HG03060 (cell line): ENCODE measurements around the gene PAQR6.

Experiments
- ATAC-seq: cut with Tn5 transposase; IDR thresholded peaks from one replicate; pipeline ENCODE4 v1.9.1; 2021; ENCODE audit warnings: low read depth, moderate number of reproducible peaks; ENCODE audit not compliant: unreplicated experiment

PAQR6 gene

DNA sequence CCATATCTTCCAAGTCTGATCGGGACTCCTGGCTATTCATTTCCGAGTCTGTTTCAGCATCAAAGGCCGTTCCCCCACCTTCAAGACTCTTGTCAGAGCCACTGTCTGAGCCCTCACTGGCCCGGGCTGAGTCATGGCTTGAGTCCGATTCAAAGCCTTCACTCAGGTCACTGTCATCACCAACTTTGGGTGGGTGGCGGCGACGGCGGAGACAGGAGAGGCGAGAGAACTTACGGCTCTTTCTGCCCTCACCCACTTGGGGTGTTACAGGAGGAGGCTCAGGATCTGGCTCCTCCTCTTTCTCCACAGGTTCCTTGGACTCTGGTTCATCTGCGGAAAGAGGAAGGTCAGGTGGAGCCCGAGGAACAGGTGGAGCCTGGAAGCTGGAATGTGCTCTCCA is 18.2 kb upstream of the PAQR6 start:
- no peak for ATAC-seq

DNA sequence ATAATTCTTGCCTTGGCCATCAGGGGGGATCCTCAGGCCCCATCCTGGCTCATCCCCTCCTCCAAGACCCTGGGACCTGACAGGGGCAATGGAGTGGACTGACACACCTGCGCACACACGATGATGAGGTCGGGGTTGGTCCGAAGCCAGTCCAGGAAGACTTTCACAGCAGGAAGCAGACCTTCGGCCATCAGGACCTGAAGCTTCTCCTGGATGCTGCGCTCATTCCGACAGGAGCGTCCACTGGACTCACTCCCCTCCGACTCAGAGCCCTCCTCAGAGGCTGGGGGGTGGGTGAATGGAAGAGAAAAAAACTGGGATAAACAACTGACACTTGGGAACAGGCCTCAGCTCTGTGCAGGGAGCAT is 15.4 kb upstream of the PAQR6 start:
- no peak for ATAC-seq

DNA sequence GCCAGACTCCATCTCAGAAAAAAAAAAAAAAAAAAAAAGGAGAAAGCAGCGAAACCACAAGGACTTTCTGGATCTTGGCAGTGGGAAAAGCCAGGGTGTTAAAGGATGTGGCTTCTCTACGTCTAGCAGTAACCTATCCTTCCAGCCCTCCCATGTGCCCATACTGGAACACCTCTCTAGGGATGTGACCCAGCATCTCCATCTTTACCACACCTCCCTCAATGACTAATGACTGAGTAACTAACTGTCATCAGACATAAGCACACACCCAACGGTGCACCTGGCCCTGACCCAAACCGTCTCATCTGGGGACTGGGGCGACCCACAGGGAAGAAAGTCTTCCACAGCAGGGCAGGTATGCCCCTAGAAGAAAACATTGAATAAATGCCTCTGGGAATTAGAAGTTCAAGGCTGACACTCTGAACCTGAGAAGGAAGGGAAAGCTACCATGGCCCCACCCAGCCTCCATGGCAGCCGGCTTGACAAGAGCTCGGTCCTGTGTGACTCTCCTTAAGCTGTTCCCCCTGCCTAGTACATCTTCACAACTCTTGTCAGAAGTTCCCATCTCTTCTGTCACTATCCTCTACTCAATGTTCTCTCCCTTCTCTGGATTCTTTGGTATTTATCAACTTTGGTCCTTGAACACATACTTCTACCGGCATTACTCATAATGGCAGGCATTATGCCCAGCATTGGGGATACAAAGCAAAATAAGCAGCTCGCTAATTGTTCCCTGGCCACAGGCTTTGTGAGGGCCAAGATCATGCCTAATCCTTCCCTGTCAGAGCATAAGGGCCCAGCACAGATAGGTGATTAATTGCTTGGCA is 14.8 kb upstream of the PAQR6 start:
- ATAC-seq = no peak

DNA sequence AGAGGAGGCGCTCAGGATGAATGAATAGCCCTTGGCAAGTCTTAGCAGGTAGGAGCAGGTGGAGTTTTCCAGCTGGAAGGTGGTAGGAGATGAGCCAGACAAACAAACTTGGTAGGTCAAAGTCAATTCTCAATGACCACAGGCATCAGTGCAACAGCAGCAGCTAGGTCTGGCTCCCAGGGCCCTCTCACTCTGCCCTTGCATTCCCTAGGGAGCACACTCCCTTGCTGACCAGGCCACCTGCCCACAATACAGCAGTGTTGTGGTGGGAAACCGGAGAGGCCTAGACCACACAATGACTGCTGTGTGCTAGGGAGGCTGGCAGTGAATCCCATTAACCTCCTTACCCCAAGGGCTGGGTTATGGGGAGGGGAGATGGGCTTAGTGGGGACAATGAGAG is 13.0 kb upstream of the PAQR6 start:
- no peak for ATAC-seq

DNA sequence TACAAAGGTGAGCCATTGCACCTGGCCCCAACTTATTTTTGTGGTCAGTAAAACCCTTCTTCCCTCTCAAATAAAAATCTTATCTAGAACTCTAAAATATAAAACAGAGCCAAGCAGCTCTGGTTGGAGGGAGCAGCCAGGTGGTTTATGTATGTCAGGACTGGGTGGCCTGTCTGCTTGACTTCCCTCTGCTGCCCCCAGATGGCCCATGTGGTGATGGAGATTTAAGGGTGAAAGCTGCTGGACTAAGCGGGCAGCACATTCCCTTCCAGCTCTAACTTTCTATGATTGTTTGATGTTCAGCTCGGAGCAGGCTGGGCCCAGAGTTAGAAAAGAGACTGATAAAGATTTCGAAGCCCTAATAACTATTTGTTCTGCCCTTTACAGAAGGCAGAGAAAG is 11.9 kb upstream of the PAQR6 start:
- no peak for ATAC-seq

DNA sequence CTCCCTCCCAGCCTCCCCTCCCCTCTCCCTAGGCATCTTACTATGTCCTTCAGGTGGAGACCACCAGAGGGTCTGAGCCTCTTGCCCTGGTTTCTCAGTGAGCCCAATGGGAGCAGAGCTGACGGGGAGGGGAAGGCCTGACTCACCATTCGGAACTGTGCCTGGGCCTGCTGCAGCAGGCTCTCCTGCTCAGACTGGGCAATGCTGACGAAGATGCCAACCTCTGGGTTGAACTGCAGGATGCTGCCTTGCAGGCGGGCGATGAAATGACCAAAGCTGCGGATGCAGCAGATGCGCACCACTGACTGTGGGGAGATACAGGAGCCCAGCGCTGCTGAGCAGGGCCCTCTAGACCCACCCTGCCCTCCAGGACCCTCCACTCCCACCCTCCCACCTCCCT is 11.0 kb upstream of the PAQR6 start:
- ATAC-seq = no peak

DNA sequence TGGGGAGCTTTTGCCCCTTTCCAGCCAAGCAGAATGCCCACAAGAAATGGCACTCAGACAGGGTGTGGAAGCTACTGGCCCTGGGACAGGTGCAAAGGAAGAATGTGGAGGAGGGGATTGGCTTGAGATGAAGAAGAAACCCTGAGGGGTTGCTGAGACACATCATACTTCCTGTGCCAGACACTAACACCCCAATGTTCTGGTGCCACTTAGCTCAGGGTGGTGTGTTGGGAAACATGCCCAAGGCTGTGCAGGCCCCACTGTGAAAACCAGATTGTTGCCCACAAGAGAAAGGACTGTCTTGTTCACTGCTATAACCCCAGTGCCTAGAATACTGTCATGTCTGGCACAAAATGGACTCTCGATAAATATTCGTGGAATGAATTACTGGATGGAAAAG is 9.9 kb upstream of the PAQR6 start:
- no peak for ATAC-seq

DNA sequence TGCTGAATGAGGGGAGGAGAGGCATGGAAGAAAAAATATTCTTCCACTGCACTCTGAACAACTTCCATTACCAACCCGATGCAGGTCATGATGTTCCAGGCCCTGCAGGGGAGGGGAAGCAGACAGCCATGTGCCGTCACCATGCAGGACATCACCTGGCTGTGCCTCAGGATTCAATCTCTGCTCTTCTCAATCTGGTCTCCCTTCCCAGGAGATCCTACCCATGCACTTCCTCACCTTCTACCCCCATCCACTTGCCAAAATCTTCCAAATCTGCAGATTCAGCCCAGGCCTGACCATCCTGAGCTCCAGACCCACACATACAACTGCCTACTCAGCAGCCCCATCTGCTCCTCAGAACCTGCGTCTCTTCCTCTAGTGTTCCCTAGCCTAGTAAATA is 5.8 kb upstream of the PAQR6 start:
- ATAC-seq = no peak

DNA sequence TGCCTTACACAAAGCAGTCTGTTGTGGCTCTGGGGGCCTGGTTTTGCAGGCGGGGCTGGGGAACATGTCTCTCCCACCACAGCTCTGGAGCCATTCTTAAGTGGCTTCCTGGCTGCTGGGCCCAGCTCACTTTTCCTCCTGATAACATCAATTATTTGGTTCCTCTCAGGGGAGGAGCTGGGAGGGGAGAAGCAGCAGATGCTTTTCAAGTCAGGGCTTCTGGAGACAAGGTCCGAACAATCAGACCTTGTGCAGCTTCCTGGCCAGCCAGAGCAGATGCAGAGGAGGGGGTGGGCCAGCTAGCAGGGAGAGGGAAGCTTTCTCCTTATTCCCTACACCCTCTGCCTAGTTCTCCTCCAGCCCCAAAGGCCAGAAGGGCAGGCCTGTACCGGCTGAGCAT is 3.7 kb upstream of the PAQR6 start:
- ATAC-seq = no peak

DNA sequence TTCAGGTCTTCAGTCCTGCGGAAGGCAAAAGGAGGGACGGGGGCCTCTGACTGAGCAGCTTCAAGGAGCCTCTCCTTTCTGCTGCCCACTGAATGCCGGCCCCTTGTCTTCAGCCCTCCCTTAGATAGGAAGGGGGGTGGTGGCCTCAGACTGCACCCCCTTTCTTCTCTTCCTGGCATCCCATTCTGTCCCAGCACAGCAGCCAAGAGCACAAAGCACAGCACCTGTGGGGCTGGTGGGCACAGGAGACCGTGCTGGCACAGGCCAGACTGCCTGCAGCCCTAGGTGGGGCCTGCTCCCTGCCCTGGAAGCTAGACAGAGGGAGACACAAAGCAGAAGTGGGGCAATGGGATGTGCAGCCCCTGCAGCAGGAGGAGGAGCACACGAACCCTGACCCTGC is 1.7 kb upstream of the PAQR6 start:
- ATAC-seq = no peak

DNA sequence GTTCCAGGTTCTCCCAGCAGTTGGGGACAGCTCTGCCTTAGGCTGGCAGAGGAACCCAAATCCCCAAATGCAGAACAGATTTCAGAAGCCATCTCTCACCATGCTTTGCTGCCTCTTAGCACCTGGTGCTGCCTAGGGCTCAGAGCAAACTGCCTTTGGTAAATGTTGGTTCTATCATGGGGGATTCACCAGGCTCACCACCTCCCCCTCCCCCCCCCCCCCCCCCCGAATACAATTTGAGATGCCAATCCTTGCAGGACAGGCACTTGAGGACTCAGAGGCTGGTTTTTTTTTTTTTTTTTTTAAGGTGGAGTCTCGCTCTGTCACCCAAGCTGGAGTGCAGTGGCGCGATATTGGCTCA is 447 bp upstream of the PAQR6 start:
- no peak for ATAC-seq

DNA sequence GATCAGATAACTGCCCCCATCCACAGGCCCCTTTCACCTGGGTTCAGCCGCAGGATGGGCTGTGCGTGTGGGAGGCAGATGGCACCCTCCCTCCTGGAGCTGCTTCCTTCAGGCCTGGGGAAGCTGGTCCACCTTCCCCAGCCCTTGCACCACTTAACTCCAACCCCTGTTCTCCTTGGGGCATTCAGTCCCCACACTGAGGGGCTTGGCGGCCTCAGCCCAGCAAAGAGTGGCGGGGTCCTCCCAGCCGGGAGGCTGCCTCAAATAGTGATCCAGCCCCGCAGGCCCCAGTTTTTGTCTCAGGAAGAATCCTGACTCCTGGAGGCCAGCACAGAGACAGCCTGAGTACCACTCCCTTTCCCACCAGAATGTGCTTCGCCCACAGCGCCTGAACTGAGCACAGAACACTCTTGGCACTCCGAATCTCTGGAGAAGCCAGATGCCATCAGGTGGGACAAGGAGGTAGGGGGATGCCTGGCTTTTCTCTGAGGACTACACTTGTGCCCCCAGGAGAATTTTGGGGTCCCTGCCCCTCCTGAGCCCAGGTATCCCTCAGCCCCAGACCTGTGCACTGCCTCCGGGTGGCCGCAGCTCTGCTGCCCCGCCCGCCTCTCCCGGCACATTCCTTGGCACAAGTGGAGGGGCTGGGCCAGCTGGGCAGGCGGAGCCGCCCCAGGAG is 936 bp downstream of the PAQR6 start:
- no peak for ATAC-seq

DNA sequence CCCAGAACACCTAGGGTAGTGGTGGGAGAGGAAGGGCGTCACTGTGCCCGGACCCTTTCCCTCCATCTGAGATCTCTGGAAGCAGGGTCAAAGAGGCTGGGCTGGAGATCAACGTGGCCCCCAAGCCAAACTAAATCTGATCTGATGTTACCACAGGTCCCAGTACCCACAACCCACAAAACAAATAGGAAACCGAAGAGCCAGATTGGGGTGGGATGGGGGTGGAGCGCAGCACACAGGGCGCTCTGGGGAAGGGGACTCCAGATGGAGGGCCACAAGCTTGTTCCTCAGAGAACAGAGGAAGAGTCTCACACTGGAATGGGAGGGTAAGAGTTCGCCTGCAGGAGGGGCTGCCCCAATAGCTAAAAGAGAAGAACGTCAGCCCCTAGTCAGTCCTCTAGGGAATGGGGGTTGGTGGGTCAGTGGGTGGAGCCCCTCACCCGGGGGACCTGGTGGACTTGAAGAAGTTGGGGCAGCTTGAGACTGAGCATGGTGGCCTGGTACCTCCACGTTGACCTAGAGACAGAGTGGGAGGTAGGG is 1.5 kb downstream of the PAQR6 start:
- ATAC-seq = no peak

DNA sequence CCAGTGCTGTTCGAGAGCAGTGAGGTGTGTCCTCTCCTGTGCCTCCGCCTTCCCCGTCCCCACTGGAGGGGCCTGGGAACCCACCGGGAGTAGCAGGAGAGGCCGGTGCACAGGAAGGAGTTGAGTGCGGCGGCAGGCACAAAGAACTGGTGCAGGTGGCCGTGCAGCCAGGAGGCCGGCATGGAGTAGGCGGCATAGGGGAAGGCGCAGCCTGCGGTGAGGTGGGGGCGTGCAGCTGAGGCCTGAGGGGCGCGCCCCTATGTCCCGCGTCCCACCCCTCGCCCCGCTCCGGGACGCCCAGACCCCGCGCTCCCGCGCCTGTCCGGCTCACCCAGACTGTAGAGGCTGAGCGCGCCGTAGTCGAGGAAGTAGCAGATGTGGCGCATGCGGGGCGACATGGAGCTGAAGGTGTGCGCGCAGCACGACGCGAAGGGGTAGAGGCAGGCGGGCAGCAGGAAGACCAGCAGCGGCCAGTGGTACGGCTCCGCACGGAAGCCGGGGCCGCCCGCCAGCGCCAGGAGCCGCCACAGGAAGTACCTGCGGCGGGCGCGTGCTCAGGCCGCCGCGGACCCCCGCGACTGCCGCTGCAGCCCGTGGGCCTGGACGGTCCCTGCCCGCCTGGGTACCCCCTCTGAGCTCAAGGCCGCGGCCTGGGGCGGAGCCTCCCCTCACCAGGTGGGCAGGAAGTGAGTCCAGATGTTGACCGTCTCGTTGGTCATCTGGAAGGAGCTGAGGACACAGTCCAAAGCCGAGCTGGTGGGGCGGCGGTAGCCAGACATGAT is 2.2 kb downstream of the PAQR6 start:
- ATAC-seq = no peak

DNA sequence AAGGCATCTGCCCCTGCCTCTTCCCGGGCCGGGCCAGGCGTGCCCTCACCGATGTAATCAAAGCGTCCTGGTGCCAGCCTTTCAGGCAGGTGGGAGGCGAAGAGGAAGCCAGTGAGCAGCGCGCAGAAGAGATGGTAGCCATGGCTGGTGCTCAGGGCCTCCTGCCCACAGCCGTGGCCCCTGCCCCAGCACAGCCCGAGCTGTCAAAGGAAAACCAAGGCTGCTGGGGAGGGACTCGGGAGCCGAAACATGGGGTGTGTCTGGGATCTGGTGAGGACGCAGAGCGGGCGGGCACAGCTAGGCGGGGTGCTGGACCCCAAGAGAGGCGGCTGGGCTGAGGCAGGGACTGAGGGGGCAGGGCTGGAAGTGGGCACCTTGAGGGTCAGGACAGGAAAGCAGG is 3.1 kb downstream of the PAQR6 start:
- no peak for ATAC-seq

DNA sequence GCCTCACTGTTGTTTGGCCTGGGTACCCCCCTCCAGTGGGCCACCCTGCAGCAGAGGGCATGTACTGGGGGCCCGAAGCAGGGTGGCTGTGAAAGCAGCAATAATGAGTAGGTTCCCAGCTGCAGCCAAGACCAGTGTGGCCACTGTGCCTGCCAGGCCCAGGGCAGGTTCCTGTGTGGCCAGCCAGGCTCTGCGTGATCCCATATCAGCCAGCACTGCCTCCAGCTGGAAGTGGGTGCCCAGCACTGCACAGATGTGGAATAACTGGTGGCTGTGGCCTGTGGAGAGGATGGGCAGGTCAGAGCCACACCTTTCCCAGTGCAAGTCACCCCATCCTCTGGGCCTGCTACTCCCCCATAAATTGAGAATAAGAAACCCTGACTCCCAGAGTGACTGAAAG is 3.7 kb downstream of the PAQR6 start:
- ATAC-seq = no peak

DNA sequence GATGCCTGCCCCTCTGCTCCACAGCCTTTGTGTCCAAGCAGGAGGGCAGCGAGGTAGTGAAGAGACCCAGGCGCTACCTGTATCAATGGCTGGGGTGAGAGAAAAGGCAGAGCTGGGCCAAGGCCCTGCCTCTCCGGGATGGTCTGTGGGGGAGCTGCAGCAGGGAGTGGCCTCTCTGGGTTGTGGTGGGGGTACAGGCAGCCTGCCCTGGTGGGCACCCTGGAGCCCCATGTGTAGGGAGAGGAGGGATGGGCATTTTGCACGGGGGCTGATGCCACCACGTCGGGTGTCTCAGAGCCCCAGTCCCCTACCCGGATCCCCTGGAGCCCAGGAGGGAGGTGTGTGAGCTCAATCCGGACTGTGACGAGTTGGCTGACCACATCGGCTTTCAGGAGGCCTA is 5.1 kb downstream of the PAQR6 start:
- no peak for ATAC-seq

DNA sequence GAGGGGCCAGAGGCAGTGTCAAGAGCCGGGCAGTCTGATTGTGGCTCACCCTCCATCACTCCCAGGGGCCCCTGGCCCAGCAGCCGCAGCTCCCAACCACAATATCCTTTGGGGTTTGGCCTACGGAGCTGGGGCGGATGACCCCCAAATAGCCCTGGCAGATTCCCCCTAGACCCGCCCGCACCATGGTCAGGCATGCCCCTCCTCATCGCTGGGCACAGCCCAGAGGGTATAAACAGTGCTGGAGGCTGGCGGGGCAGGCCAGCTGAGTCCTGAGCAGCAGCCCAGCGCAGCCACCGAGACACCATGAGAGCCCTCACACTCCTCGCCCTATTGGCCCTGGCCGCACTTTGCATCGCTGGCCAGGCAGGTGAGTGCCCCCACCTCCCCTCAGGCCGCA is 5.9 kb downstream of the PAQR6 start, which contains the start of gene BGLAP:
BGLAP (plus strand) TSS at position 259 of the 400 bp plus-strand sequence; CDS start at position 307, 48 bp downstream.
- no peak for ATAC-seq

DNA sequence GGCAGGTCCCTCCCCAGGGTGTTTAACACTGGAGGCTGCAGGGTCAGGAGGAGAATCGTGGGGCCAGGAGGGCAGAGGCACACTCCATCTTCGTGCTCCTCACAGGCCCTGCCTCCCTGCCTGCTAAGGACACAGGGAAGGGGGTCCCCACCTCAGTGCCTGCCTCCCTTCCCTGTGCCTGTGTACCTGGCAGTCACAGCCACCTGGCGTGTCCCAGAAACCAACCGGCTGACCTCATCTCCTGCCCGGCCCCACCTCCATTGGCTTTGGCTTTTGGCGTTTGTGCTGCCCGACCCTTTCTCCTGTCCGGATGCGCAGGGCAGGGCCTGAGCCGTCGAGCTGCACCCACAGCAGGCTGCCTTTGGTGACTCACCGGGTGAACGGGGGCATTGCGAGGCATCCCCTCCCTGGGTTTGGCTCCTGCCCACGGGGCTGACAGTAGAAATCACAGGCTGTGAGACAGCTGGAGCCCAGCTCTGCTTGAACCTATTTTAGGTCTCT is 6.5 kb downstream of the PAQR6 start:
- no peak for ATAC-seq

DNA sequence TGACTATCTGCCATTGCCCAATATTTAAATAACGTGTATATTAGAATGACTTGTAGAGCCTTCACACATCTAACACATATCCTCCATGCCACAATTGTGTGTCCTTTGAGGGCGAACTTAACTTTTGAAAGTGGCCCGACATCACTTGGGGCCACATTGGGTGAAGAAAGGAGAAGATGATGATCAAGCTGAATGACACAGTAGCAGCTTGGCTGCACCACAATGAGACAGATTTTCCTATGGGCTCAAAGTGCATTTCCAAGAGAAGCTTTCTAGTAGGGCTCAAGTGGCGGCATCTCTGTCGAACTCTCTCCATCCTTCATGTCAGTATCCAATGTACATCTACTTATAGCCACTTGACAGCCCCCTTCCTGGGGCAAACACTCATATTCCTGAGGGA is 9.6 kb downstream of the PAQR6 start:
- no peak for ATAC-seq

DNA sequence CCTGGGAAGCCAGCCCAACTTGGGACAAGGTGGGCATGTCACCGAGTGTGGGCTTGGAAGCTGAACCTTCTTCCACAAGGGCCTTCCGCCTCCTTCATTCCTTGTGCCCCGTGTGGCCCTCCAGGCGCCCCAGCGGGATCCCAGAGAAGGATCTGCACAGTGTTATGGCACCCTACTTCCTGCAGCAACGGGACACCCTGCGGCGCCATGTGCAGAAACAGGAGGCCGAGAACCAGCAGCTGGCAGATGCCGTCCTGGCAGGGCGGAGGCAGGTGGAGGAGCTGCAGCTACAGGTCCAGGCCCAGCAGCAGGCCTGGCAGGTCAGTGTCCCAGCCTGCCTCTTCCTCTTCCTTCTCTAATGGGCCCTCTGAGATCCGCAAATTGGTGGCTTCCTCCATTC is 11.7 kb downstream of the PAQR6 start:
- no peak for ATAC-seq
